Cerebellar cortex (tissue), 1 donor: Measurements from ENCODE around the gene DDX60.
"Not testable (repeated sequence)": the region's sequence is repeated elsewhere in the genome, so short reads cannot be mapped to it uniquely, and the experiment has no call there.

Source experiments
- DNase-seq: peaks from one replicate; pipeline ENCODE4 v3.0.0-alpha.2; 2015; ENCODE audit warnings: low spot score

Gene DDX60

DNA sequence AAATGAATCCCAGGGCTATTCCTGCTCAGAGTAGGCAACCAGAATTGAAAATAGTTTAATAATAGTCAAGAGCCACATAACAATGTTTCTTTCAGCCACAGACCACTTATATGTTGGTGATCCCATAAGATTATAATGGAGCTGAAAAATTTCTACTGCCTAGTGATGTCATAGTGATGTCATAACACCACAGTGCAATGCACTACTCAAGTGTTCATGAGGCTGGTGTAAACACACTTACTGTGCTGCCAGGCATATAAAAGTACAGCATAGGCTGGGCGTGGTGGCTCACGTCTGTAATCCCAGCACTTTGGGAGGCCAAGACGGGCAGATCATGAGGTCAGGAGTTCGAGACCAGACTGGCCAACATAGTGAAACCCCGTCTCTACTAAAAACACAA is 15.1 kb downstream of the DDX60 start:
- DNase-seq = not testable (repeated sequence)

- DNase-seq = no peak
Measured at GRCh38 chr4:168293386-168293975, 25.1 kb downstream of the DDX60 start.

DNA sequence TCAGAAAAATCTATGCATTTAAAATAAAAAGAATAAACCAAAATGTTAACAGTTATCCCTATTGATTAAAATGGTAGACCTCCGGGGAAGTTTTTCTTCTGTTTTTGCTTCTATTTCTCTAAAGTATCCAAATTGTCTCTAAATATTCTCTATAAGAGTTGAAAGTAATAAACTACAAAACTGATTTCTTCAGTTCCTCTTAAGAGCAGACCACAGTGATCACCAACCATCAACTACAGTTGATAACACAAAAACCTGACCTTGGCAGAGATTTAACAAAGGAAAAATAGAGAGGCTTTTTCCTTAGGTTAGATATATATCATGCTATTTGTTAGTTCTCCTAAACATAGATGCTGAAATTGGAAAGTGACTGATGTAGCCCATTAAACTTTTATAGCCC is 27.3 kb downstream of the DDX60 start:
- DNase-seq = no peak

GRCh38 chr4:168285850-168286249 is 32.7 kb downstream of the DDX60 start:
- DNase-seq = not testable (repeated sequence)

GRCh38 chr4:168279556-168279955 is 39.0 kb downstream of the DDX60 start:
- DNase-seq = no peak

GRCh38 chr4:168275836-168276235 is 42.7 kb downstream of the DDX60 start:
- DNase-seq = no peak

DNA sequence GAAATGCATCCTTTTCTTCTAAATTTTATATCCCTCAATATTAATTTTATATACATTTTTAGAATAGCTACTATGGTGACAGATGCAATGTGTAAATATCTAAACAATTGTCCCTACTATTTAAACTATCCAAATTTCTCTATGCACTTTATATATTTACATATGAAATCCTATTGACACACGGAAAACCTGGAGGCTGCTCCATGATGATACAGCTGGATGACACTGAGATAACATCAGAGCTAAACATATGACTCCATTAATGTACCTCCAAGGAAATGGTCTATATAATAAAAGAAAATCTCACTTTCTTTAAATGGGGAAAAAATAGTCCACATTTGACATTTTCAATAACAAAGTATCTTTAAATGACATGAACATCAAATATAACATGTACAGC is 43.7 kb downstream of the DDX60 start:
- DNase-seq = no peak

DNA sequence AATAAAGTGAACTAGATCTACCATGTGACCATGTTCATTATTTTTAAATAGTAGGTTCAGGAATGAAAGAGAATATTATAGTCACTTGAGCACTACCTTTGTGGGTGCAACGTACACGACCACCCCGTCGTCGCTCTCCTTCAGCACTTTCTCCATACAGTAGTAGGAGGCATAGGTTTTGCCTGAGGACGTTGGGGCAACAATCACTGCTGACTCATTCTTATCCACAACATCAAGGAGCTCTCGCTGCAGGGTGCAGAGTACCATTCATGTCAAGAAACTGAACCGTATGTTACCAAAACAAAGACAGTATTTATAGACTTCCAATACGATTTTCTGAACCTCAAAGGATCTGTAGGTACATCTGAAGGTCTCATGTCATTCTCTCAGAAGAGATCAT is 44.7 kb downstream of the DDX60 start:
- no peak for DNase-seq

GRCh38 chr4:168272488-168272887 is 46.1 kb downstream of the DDX60 start:
- no peak for DNase-seq

DNA sequence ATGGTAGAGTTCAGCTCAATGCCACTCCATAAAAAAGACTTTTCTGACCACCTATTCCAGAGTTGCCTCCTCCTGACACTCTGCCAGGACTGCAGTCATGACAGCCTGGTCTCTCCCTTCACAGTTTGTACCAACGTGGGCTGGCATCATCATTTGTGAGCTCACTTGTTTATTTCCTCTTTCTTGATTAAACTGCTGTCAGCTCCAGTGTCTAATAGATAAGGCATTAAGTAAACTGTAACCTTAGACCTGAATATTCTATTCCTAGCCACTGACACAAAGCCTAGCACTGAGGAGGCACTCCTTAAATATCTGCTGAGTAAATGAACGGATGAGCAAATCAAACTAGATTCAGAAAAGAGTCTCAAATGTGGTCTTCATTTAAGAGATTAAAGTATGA is 48.7 kb downstream of the DDX60 start:
- DNase-seq = no peak

DNA sequence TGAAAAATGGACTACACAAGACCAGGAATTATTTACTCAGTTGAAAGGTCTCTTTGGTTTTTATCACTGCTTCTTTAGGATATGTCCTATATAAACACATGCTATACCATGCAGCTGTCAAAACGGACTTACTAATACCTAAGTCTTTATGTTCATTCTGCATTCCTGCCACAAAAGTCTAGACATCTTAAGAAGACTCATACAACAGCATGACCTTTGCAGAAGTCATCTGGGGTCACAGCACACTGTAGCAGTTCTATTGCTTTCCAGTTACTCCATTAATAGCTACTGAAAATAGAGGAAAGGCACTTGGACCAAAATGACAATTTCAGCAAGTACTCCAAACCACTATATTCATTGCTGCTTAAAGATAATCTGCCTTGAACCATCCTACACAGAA is 53.2 kb downstream of the DDX60 start:
- no peak for DNase-seq

GRCh38 chr4:168264903-168265302 is 53.6 kb downstream of the DDX60 start:
- no peak for DNase-seq

- no peak for DNase-seq
Measured at GRCh38 chr4:168263039-168263438, 55.5 kb downstream of the DDX60 start.

DNA sequence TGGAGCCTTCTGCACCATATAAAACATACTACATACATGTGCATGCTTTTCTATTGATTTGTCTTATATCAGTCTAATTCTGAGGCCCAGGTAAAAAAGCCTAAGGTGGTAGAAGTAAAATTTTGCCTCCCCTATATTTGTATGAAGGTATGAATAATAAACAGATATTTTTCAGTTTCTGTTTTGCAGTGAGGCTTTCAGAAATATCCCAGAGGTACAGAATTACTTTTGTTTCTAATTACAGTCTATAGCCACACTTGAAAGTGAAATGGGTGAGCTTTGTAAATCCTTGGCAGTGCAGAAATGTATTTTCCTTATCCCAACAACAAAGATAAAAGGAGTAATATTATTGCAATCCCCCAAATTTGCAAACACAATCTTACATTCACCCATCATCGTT is 59.5 kb downstream of the DDX60 start:
- no peak for DNase-seq

GRCh38 chr4:168257768-168258167 is 60.8 kb downstream of the DDX60 start:
- DNase-seq = no peak

DNA sequence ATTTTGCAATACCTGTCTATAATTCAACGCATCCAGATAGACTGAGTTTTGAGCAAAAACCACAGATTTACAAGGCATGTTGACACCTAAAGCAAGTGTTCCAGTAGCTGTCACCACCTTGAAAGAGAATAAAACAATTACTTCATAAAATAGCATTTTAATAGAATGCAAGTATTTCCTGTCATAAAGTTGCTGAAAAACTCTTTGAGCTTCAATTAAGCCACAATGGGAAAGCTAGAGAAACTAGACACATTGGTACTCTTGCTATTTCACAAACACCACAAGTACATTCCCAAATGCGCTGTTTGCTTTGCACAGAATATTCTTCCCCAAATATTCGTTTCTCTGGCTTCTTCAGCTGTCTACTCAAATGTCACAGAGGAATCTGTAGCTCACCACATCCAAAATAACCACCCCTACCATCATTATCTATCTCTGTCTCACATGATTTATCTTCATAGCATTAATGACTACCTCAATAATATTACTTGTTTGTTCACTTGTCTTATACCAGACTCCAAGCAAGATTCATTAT is 70.3 kb downstream of the DDX60 start:
- no peak for DNase-seq

DNA sequence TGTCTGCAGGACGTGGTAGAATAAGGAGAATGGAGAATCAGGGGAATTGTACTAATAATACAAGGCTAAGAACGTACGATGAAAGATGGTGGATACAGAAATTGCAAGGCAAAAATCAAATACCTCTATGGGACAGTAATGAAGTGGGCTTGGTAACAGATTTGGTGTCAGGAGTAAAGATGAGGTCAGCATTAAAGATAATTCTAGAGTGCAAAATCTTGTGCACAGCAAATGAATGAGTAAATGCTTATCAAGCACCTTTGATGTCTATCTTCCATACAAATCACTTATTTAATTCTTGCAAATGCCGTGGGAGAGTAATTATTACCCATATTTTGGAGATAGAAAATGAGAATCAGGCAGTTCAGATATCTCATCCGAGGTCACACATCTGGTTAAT is 70.9 kb downstream of the DDX60 start:
- DNase-seq = no peak

DNA sequence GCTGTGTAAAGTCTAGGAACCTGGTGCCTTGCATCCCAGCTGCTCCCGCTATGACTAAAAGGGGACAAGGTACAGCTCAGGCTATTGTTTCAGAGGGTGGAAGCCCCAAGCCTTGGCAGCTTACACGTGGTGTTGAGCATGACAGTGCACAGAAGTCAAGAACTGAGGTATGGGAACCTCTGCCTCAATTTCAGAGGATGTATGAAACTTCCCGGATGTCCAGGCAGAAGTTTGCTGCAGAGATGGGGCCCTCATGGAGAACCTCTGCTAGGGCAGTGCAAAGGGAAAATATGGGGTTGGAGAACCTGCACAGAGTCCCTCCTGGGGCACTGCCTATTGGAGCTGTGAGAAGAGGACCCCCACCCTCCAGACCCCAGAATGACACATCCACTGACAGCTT is 76.6 kb downstream of the DDX60 start:
- no peak for DNase-seq

GRCh38 chr4:168240821-168241220 is 77.7 kb downstream of the DDX60 start:
- no peak for DNase-seq

- no peak for DNase-seq
Measured at GRCh38 chr4:168221301-168221700, 97.3 kb downstream of the DDX60 start.

- DNase-seq = no peak
Measured at GRCh38 chr4:168220893-168221292, 97.7 kb downstream of the DDX60 start.

GRCh38 chr4:168218645-168219044 is 99.9 kb downstream of the DDX60 start:
- no peak for DNase-seq

- DNase-seq = not testable (repeated sequence)
Measured at GRCh38 chr4:168213511-168213910, 105.0 kb downstream of the DDX60 start.

DNA sequence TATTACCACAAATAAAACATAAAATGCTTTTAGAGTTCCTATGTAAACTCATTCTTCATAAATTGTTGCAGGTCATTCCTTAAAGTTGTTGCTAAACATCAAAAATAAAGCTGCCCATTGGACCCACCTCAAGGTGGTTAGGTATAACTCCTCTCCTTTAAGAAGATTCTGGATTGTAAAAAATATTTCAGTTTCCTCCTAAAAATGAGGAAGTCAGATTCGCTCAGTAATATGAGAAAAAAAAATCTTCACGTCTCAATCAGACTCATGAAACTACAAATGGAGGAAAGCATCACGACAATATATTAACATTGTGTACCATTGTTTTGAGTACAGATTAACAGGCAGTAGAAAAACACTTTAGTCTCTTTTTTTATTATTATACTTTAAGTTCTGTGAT is 105.9 kb downstream of the DDX60 start:
- DNase-seq = no peak
